Kidney epithelial cell (primary cell): Measurements from ENCODE around the gene CEMIP2. TPM values are rescaled to one million over a fixed set of nuclear protein-coding genes. Genes with fewer than 3 reads are reported as not detected.

ENCODE experiments used
- DNase-seq: peaks from one replicate; pipeline ENCODE4 v3.0.0-alpha.2; 2010; ENCODE audit warnings: low read depth
- H3K27me3 ChIP-seq: 2 replicates; pipeline ENCODE4 v1.6.0; 2011; ENCODE audit warnings: low read length; ENCODE audit not compliant: control insufficient read depth, insufficient read depth
- H3K36me3 ChIP-seq: 2 replicates; pipeline ENCODE4 v1.5.1; 2011; ENCODE audit warnings: low read length; ENCODE audit not compliant: control insufficient read depth, insufficient read depth
- H3K4me3 ChIP-seq: 2 replicates; pipeline ENCODE4 v1.5.1; 2011; ENCODE audit warnings: low read depth, mild to moderate bottlenecking, control low read depth, low read length
- CTCF ChIP-seq: IDR thresholded peaks from 2 replicates; pipeline ENCODE4 v1.5.1; 2011; ENCODE audit warnings: mild to moderate bottlenecking, moderate library complexity, low read length, control low read depth, inconsistent platforms; ENCODE audit not compliant: insufficient read depth, poor library complexity, severe bottlenecking
- total RNA-seq: library from RNA; depleted of rRNA; stranded (reverse); fragments of >200 nt; gene quantifications from 2 replicates; pipeline ENCODE4 v1.2.3, GENCODE V29; 2015

Gene CEMIP2
- total RNA-seq, 1 donor from 2014 or later: 41.8 TPM

DNA sequence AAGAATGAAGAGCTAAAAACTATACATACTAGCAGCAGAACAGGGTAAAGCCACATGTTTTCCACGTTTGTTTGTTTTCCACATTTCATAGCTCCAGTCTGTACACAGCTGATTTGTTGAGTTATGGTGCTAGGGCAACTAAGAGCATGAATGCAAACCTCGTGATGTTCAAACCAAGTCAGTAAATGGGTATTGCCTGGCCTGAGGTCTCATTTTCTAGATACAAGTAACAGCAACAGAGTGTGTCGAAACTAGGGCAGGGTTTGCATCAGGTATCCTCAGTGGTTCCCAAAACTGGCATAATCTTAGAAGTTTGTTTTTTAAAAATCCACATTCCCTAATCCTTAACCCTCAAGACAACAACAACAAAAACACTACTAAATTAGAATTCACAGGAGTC is 89.3 kb downstream of the CEMIP2 start:
- H3K4me3 ChIP-seq: no peak overlapping the region
- no peaks in the 10 kb centered on the region for H3K27me3 ChIP-seq
- H3K36me3 ChIP-seq: no peaks in the 10 kb centered on the region
- no peak for DNase-seq
- TF ChIP-seq CTCF: no peak

DNA sequence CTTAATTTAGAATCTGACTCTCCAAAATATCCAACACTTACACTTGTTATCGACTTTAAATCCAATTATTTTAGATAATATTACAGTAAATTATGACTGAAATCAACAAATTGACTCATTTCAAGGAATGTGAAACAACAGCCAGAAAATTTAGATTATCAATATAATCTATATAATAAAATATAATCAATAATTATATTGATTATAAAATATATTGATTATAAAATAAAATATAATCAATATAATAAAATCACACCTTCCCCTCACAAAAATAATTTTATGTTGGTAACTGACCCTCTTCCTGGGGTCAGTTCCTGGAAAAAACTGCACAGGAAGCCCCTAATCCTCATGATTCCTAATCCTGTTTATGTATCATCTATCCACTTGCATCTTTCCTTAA is 91.1 kb downstream of the CEMIP2 start:
- Histone ChIP-seq H3K36me3 (no peaks in the 10 kb centered on the region), H3K27me3 (no peaks in the 10 kb centered on the region), H3K4me3 (no peak overlapping the region)
- no peak for DNase-seq
- TF ChIP-seq CTCF: no peak

DNA sequence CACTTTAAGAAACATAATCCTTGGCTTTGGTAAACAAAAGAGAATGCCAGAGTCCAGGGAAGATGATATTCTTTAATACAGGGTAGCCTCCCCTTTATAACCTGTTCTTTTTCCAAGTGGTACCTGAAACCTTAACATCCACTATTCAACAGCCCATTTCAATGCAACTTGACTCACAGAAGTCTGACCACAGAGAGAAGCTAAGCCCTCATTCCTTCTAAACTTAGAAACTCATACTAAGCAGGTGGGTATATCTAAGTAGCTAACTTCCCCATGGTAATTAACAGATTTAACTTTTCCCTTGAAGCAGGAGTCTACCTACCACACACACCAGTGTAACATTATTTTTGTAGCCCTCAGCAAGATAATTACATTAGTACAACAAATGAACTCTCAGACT is 91.9 kb downstream of the CEMIP2 start:
- no peak overlapping the region for H3K4me3 ChIP-seq
- TF ChIP-seq CTCF: no peak
- no peaks in the 10 kb centered on the region for H3K36me3 ChIP-seq
- no peak for DNase-seq
- no peaks in the 10 kb centered on the region for H3K27me3 ChIP-seq

DNA sequence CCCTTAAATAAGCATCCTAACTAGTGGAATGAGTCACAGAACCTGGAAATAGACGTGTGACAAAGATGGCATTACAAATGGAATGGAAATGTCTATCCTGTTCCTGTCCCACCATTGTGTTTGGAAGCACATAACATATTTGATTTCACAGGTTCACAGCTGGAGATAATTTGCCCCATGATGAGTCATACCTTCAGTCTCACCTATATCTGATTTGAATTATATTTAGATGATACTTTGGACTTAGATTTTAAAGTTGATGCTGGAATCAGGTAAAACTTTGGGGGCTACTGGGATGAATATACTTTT is 92.5 kb downstream of the CEMIP2 start:
- H3K27me3 ChIP-seq: no peaks in the 10 kb centered on the region
- DNase-seq: no peak
- TF ChIP-seq CTCF: no peak
- H3K4me3 ChIP-seq: no peak overlapping the region
- H3K36me3 ChIP-seq: no peaks in the 10 kb centered on the region

- no peak for TF ChIP-seq CTCF
- Histone ChIP-seq H3K36me3 (no peaks in the 10 kb centered on the region), H3K4me3 (no peak overlapping the region), H3K27me3 (no peaks in the 10 kb centered on the region)
- no peak for DNase-seq
These were observed 93.0 kb downstream of the CEMIP2 start for GRCh38 chr9:71675105-71675856.

DNA sequence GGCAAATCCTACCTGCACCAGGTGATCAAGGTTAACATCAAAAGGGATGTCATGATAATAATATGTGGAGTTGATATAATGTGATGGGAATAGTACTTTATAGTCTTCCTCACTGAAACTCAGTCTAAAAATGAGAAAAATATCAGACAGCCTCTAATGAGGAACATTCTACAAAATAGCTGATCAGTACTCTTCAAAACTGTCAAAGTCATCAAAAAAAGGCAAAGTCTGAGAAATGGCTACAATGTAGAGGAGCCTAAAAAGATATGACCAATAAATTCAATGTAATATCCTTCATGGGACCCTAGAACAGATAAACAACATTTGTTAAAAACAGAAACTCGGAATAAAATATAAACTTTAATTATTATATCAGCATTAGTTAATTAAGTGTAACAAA is 95.7 kb downstream of the CEMIP2 start:
- TF ChIP-seq CTCF: no peak
- no peak for DNase-seq
- no peaks in the 10 kb centered on the region for H3K36me3 ChIP-seq
- H3K4me3 ChIP-seq: no peak overlapping the region
- no peaks in the 10 kb centered on the region for H3K27me3 ChIP-seq
